ENCODE data around the gene YBEY. TPM values are rescaled to one million over a fixed set of nuclear protein-coding genes. Genes with fewer than 3 reads are reported as not detected.

Gene YBEY
- total and polyA plus RNA-seq, 4 donors: 7.6 to 32.1 (median 15.1) TPM

- Histone ChIP-seq H3K9ac (ENCODE audit: insufficient read depth in 1 of 2, low read length in 2 of 2) (no peak overlapping the region), H3K9me3 (ENCODE audit: control insufficient read depth in 4 of 4, insufficient read depth in 3 of 4, low read length in 3 of 4) (peaks cover 0 to 2% (median 0%) of the 10 kb centered on the region in 4 donors), H3K27me3 (ENCODE audit: control insufficient read depth in 3 of 3, insufficient read depth in 3 of 3, low read length in 2 of 3) (no peaks in the 10 kb centered on the region), H3K4me3 (no peak overlapping the region), H3K4me1 (ENCODE audit: control insufficient read depth in 5 of 5, insufficient read depth in 5 of 5, low read length in 5 of 5) (no peaks in the 10 kb centered on the region), H3K27ac (ENCODE audit: low read depth in 1 of 2, low read length in 1 of 2) (no peak overlapping the region), H3K36me3 (ENCODE audit: control insufficient read depth in 4 of 4, insufficient read depth in 4 of 4, low read length in 4 of 4) (peaks cover 0 to 26% (median 13%) of the 10 kb centered on the region in 4 donors)
- WGBS, 2 donors: 86 to 99% methylated on average over 5 of the region's 5 CpGs
- DNase-seq (no peak), ATAC-seq (ENCODE audit: insufficient read depth, low FRiP score) (no peak)
- no peak for TF ChIP-seq CTCF (IDR thresholded peaks at IDR 0.05; ENCODE audit: control extremely low read depth, extremely low read depth)
These were observed 18.3 kb downstream of the YBEY start for GRCh38 chr21:46304437-46304836.

GRCh38 chr21:46304955-46305354 lies 18.8 kb downstream of the YBEY start:
- Histone ChIP-seq H3K36me3 (ENCODE audit: control insufficient read depth in 4 of 4, insufficient read depth in 4 of 4, low read length in 4 of 4) (peaks cover 0 to 21% (median 13%) of the 10 kb centered on the region in 4 donors), H3K4me3 (no peak overlapping the region), H3K27ac (ENCODE audit: low read depth in 1 of 2, low read length in 1 of 2) (no peak overlapping the region), H3K4me1 (ENCODE audit: control insufficient read depth in 5 of 5, insufficient read depth in 5 of 5, low read length in 5 of 5) (no peaks in the 10 kb centered on the region), H3K27me3 (ENCODE audit: control insufficient read depth in 3 of 3, insufficient read depth in 3 of 3, low read length in 2 of 3) (no peaks in the 10 kb centered on the region), H3K9ac (ENCODE audit: insufficient read depth in 1 of 2, low read length in 2 of 2) (no peak overlapping the region), H3K9me3 (ENCODE audit: control insufficient read depth in 4 of 4, insufficient read depth in 3 of 4, low read length in 3 of 4) (peaks cover 0 to 2% (median 0%) of the 10 kb centered on the region in 4 donors)
- DNase-seq (no peak), ATAC-seq (ENCODE audit: insufficient read depth, low FRiP score) (no peak)
- WGBS, 2 donors: 95 to 96% methylated on average over 11 of the region's 11 CpGs
- no peak for TF ChIP-seq CTCF (IDR thresholded peaks at IDR 0.05; ENCODE audit: control extremely low read depth, extremely low read depth)

- no peak for DNase-seq
- H3K27ac ChIP-seq (ENCODE audit: low read depth in 1 of 2, low read length in 1 of 2): no peak overlapping the region
- 79 to 85% methylated on average over 2 of the region's 2 CpGs for WGBS, 2 donors
These were observed 21.5 kb downstream of the YBEY start for GRCh38 chr21:46307625-46308024.

More at GRCh38 chr21:46307625-46308024, 21.5 kb downstream of the YBEY start:
- no peak for TF ChIP-seq CTCF (IDR thresholded peaks at IDR 0.05; ENCODE audit: control extremely low read depth, extremely low read depth)
- Histone ChIP-seq H3K9ac (ENCODE audit: insufficient read depth in 1 of 2, low read length in 2 of 2) (no peak overlapping the region), H3K27me3 (ENCODE audit: control insufficient read depth in 3 of 3, insufficient read depth in 3 of 3, low read length in 2 of 3) (no peaks in the 10 kb centered on the region), H3K36me3 (ENCODE audit: control insufficient read depth in 4 of 4, insufficient read depth in 4 of 4, low read length in 4 of 4) (peaks cover 0 to 16% (median 8%) of the 10 kb centered on the region in 4 donors), H3K4me1 (ENCODE audit: control insufficient read depth in 5 of 5, insufficient read depth in 5 of 5, low read length in 5 of 5) (no peaks in the 10 kb centered on the region), H3K9me3 (ENCODE audit: control insufficient read depth in 4 of 4, insufficient read depth in 3 of 4, low read length in 3 of 4) (peaks cover 0 to 2% (median 0%) of the 10 kb centered on the region in 4 donors), H3K4me3 (no peak overlapping the region)
- ATAC-seq (ENCODE audit: insufficient read depth, low FRiP score): no peak

Measured in lung (tissue), 12 donors.